Spinal cord (tissue), 10 donors: ENCODE data around the gene PKD1L1. TPM values are rescaled to one million over a fixed set of nuclear protein-coding genes. Genes with fewer than 3 reads are reported as not detected.

Source experiments
- DNase-seq, 6 donors: peaks; one replicate each; pipeline versions ENCODE4 v3.0.0 to v3.0.0-alpha.2; 2013 to 2015; ENCODE audit warnings: low spot score in 6 of 6, low read depth in 4 of 6
- H3K27ac ChIP-seq: one replicate; pipeline ENCODE4 v1.5.1; 2013; ENCODE audit warnings: low read depth, low read length, control low read depth
- H3K27me3 ChIP-seq: one replicate; pipeline ENCODE4 v1.6.1; 2013; ENCODE audit warnings: low read length; ENCODE audit not compliant: control insufficient read depth, insufficient read depth
- H3K36me3 ChIP-seq: one replicate; pipeline ENCODE4 v1.6.1; 2013; ENCODE audit warnings: low read length; ENCODE audit not compliant: control insufficient read depth, insufficient read depth
- H3K4me1 ChIP-seq: one replicate; pipeline ENCODE4 v1.6.1; 2013; ENCODE audit warnings: low read length; ENCODE audit not compliant: control insufficient read depth, insufficient read depth
- H3K4me3 ChIP-seq: one replicate; pipeline ENCODE4 v1.5.1; 2013; ENCODE audit warnings: low read depth, low read length, control low read depth
- H3K9me3 ChIP-seq: one replicate; pipeline ENCODE4 v1.6.1; 2013; ENCODE audit warnings: low read length; ENCODE audit not compliant: control insufficient read depth, insufficient read depth
- WGBS: methylation state at CpG from one replicate; pipeline ENCODE4 v1.1.5; 2013; ENCODE audit warnings: missing lambda C conversion rate; ENCODE audit not compliant: insufficient coverage; 5-methylcytosine and 5-hydroxymethylcytosine counted together
- polyA plus RNA-seq, 2 donors: library from polyadenylated mRNA; unstranded; fragments of 120-200 nt; gene quantifications; one replicate each; pipeline ENCODE4 v1.2.1, GENCODE V29; 2013; ENCODE audit not compliant: insufficient read length in 2 of 2
- total RNA-seq, 2 donors: library from RNA; depleted of rRNA in 1 of 2; stranded (reverse); fragments of 120-200 nt in 1 of 2; fragments of >200 nt in 1 of 2; gene quantifications; one replicate each; pipeline versions ENCODE4 v1.2.3 to v1.2.4, GENCODE V29; 2013 to 2014
- donor health status: healthy.

The PKD1L1 gene
- total and polyA plus RNA-seq, 4 donors, result 0.44 to 1.4 (median 1.1) TPM

GRCh38 chr7:47896809-47897423 is 51.4 kb downstream of the PKD1L1 start:
- H3K4me3 ChIP-seq, result no peak overlapping the region
- WGBS, result 45% methylated on average over 9 of the region's 9 CpGs
- DNase-seq, result no peak
- no peaks in the 10 kb centered on the region for H3K36me3 ChIP-seq
- no peaks in the 10 kb centered on the region for H3K9me3 ChIP-seq
- H3K27ac ChIP-seq, result no peak overlapping the region
- H3K4me1 ChIP-seq, result peaks cover 16% of the 10 kb centered on the region
- no peaks in the 10 kb centered on the region for H3K27me3 ChIP-seq

- DNase-seq, result no peak
- Histone ChIP-seq H3K27ac (no peak overlapping the region), H3K36me3 (no peaks in the 10 kb centered on the region), H3K4me1 (peaks cover 15% of the 10 kb centered on the region), H3K4me3 (no peak overlapping the region), H3K27me3 (no peaks in the 10 kb centered on the region), H3K9me3 (no peaks in the 10 kb centered on the region)
- no CpG with 5 or more reads among the region's 2 CpGs for WGBS
These were observed 53.2 kb downstream of the PKD1L1 start for GRCh38 chr7:47895026-47895425.

GRCh38 chr7:47893721-47894365 is 54.4 kb downstream of the PKD1L1 start:
- Histone ChIP-seq H3K9me3 (no peaks in the 10 kb centered on the region), H3K4me1 (peaks cover 24% of the 10 kb centered on the region), H3K4me3 (no peak overlapping the region), H3K36me3 (no peaks in the 10 kb centered on the region), H3K27ac (no peak overlapping the region), H3K27me3 (no peaks in the 10 kb centered on the region)
- WGBS, result 90% methylated on average over 12 of the region's 15 CpGs
- DNase-seq, result no peak

- Histone ChIP-seq H3K27ac (no peak overlapping the region), H3K36me3 (no peaks in the 10 kb centered on the region), H3K27me3 (no peaks in the 10 kb centered on the region), H3K9me3 (no peaks in the 10 kb centered on the region), H3K4me3 (no peak overlapping the region), H3K4me1 (peaks cover 30% of the 10 kb centered on the region)
- WGBS, result 61% methylated on average over 9 of the region's 10 CpGs
- DNase-seq, result no peak
These were observed 55.0 kb downstream of the PKD1L1 start for GRCh38 chr7:47893238-47893637.

DNA sequence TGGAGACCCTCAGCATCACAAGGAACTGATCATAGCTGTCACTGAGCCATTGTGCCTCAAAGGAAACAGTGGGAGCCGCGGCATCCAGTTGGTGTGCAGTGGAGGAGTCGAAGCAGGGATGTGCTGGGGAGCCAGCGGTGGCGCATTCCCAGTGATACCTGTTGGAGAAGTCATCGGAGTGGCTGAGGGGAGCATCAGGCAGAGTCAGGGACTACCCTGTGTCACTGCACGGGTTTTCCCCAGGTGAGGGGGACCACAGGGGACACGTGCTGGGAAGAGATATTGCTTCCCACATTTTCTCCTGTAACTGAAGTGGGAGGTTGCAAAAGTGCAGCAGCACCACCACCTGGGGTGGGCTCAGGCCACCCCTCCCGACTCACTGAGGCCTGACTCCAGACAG is 57.7 kb downstream of the PKD1L1 start:
- Histone ChIP-seq H3K4me3 (no peak overlapping the region), H3K27me3 (no peaks in the 10 kb centered on the region), H3K36me3 (no peaks in the 10 kb centered on the region), H3K27ac (no peak overlapping the region), H3K9me3 (no peaks in the 10 kb centered on the region), H3K4me1 (peaks cover 39% of the 10 kb centered on the region)
- WGBS, result 88% methylated on average over 8 of the region's 9 CpGs
- no peak for DNase-seq

- Histone ChIP-seq H3K4me3 (no peak overlapping the region), H3K27me3 (no peaks in the 10 kb centered on the region), H3K4me1 (peaks cover 44% of the 10 kb centered on the region), H3K36me3 (no peaks in the 10 kb centered on the region), H3K9me3 (no peaks in the 10 kb centered on the region), H3K27ac (no peak overlapping the region)
- DNase-seq, result no peak
- WGBS, result 65% methylated on average over 8 of the region's 8 CpGs
These were observed 58.1 kb downstream of the PKD1L1 start for GRCh38 chr7:47890125-47890524.

DNA sequence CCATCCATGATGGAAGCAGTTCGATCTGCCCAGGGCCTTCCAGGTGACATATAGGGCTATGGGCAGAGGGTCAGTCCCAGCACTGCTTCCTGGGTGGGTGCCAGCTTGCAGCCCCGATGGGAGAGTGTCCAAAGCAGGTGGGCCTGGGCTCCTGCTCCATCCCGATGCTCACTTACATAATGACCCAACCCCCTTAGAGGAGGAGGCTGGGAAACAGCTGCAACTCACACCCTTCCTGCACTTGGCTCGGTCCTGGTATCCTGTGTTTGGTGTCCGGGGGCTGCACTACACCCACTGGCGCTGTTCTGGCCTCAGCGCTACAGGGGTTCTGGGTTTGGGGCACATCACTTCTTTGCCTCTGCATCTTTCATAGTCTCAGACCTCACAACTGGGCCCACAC is 58.5 kb downstream of the PKD1L1 start:
- H3K4me3 ChIP-seq, result no peak overlapping the region
- H3K27me3 ChIP-seq, result no peaks in the 10 kb centered on the region
- WGBS, result 88% methylated on average over 7 of the region's 7 CpGs
- no peaks in the 10 kb centered on the region for H3K36me3 ChIP-seq
- H3K9me3 ChIP-seq, result no peaks in the 10 kb centered on the region
- peaks cover 48% of the 10 kb centered on the region for H3K4me1 ChIP-seq
- DNase-seq, result no peak
- no peak overlapping the region for H3K27ac ChIP-seq

- WGBS, result 88% methylated on average over 15 of the region's 18 CpGs
- no peak for DNase-seq
- Histone ChIP-seq H3K4me1 (peaks cover 48% of the 10 kb centered on the region), H3K4me3 (no peak overlapping the region), H3K27me3 (no peaks in the 10 kb centered on the region), H3K36me3 (no peaks in the 10 kb centered on the region), H3K27ac (peak overlapping the region; percentile 75), H3K9me3 (no peaks in the 10 kb centered on the region)
These were observed 59.6 kb downstream of the PKD1L1 start for GRCh38 chr7:47888371-47889265.

- H3K4me3 ChIP-seq, result no peak overlapping the region
- 50% methylated on average over 2 of the region's 7 CpGs for WGBS
- DNase-seq, result peak; percentile 38 to 84 (median 55)
These were observed 61.1 kb downstream of the PKD1L1 start for GRCh38 chr7:47887016-47887640.

More at GRCh38 chr7:47887016-47887640, 61.1 kb downstream of the PKD1L1 start:
- Histone ChIP-seq H3K27me3 (no peaks in the 10 kb centered on the region), H3K4me1 (peaks cover 48% of the 10 kb centered on the region), H3K9me3 (no peaks in the 10 kb centered on the region), H3K27ac (peak overlapping the region; percentile 75), H3K36me3 (no peaks in the 10 kb centered on the region)
